Keratinocyte (primary cell): ENCODE measurements around the gene ZBTB49. TPM values are rescaled to one million over a fixed set of nuclear protein-coding genes. Genes with fewer than 3 reads are reported as not detected.

Source experiments
- DNase-seq: peaks from one replicate; pipeline ENCODE4 v3.0.0-alpha.2; 2011; ENCODE audit warnings: low read depth, missing footprints, low spot score
- FAIRE-seq: peaks from 2 replicates; lab custom pipeline; 2011; peaks lifted over from hg19 to GRCh38; lab: Jason Lieb, UNC
- H2AFZ ChIP-seq: 2 replicates; pipeline ENCODE4 v1.6.0; 2012; ENCODE audit warnings: low read length, control low read depth, inconsistent platforms; ENCODE audit not compliant: control insufficient read depth
- H3K27ac ChIP-seq: 2 replicates; pipeline ENCODE4 v1.5.1; 2011; ENCODE audit warnings: low read length; ENCODE audit not compliant: control insufficient read depth, insufficient read depth
- H3K27me3 ChIP-seq: 3 replicates; pipeline ENCODE4 v1.6.0; 2011; ENCODE audit warnings: low read length; ENCODE audit not compliant: control insufficient read depth, insufficient read depth; ENCODE audit errors: extremely low read depth
- H3K36me3 ChIP-seq, 2 experiments: 2 replicates in 1 of 2; 3 replicates in 1 of 2; pipeline ENCODE4 v1.5.1; 2011; ENCODE audit warnings: low read length in 2 of 2, mild to moderate bottlenecking in 1 of 2; ENCODE audit not compliant: control insufficient read depth in 2 of 2, insufficient read depth in 2 of 2; ENCODE audit errors: extremely low read depth in 1 of 2
- H3K4me1 ChIP-seq: 3 replicates; pipeline ENCODE4 v1.5.1; 2011; ENCODE audit warnings: low read length; ENCODE audit not compliant: control insufficient read depth, insufficient read depth; ENCODE audit errors: extremely low read depth
- H3K4me2 ChIP-seq: 3 replicates; pipeline ENCODE4 v1.6.0; 2011; ENCODE audit warnings: low read depth, low read length; ENCODE audit not compliant: control insufficient read depth, insufficient read depth; ENCODE audit errors: extremely low read depth
- H3K4me3 ChIP-seq, 3 experiments: fragments of 200-600 bp in 1 of 3; sonication (generic) in 1 of 3; 2 replicates in 2 of 3; 3 replicates in 1 of 3; pipeline ENCODE4 v1.5.1; 2011 to 2016; ENCODE audit warnings: low read length in 3 of 3, mild to moderate bottlenecking in 3 of 3, control low read depth in 2 of 3, inconsistent platforms in 1 of 3, low read depth in 1 of 3, mixed read lengths in 1 of 3, mixed run types in 1 of 3, moderate library complexity in 1 of 3; ENCODE audit not compliant: control insufficient read depth in 2 of 3, insufficient read depth in 2 of 3; ENCODE audit errors: extremely low read depth in 1 of 3
- H3K79me2 ChIP-seq: 2 replicates; pipeline ENCODE4 v1.6.0; 2012; ENCODE audit warnings: low read length; ENCODE audit not compliant: control insufficient read depth, insufficient read depth
- H3K9ac ChIP-seq: 3 replicates; pipeline ENCODE4 v1.6.0; 2011; ENCODE audit warnings: low read length; ENCODE audit not compliant: control insufficient read depth, insufficient read depth; ENCODE audit errors: extremely low read depth
- H3K9me1 ChIP-seq: 3 replicates; pipeline ENCODE4 v1.6.0; 2011; ENCODE audit warnings: low read length; ENCODE audit not compliant: control insufficient read depth, insufficient read depth; ENCODE audit errors: extremely low read depth
- H3K9me3 ChIP-seq: 2 replicates; pipeline ENCODE4 v1.5.1; 2012; ENCODE audit warnings: low read depth, low read length; ENCODE audit not compliant: control insufficient read depth
- H4K20me1 ChIP-seq: 3 replicates; pipeline ENCODE4 v1.6.0; 2011; ENCODE audit warnings: low read length; ENCODE audit not compliant: control insufficient read depth, insufficient read depth; ENCODE audit errors: extremely low read depth
- EZH2 ChIP-seq: IDR thresholded peaks from one replicate; pipeline ENCODE4 v1.6.1; 2012; ENCODE audit warnings: inconsistent platforms, mild to moderate bottlenecking, low read length, moderate library complexity
- dilution Hi-C: fragments of 300-500 bp; cut with MboI; formaldehyde crosslinking; loops from one replicate; pipeline ENCODE4 v1.7.0; 2020; ENCODE audit warnings: low sequenced_read_pairs; ENCODE audit not compliant: extremely low pct_ligation_motif_present
- polyA plus RNA-seq, 5 experiments: library from polyadenylated mRNA; depleted of rRNA in 3 of 5; stranded (reverse) in 3 of 5; stranded (forward) in 1 of 5; unstranded in 1 of 5; fragments of >200 nt; gene quantifications; 1 replicate in 1 of 5; 2 replicates in 3 of 5; 3 replicates in 1 of 5; pipeline versions ENCODE4 v1.2.1 to v1.2.3, GENCODE V29; 2011 to 2012; ENCODE audit warnings: missing spikeins in 2 of 5, low read depth in 1 of 5, low replicate concordance in 1 of 5
- TF ChIP-seq, protein P1 (sequence below), 3 experiments: IDR thresholded peaks in 1 of 3; conservative IDR thresholded peaks in 1 of 3; optimal IDR thresholded peaks in 1 of 3; 2 replicates in 2 of 3; 3 replicates in 1 of 3; pipeline versions ENCODE3 to v1.5.1; 2011; ENCODE audit warnings: low read length in 3 of 3, mild to moderate bottlenecking in 3 of 3, moderate library complexity in 2 of 3, control low read depth in 1 of 3, inconsistent platforms in 1 of 3; ENCODE audit not compliant: insufficient read depth in 2 of 3; ENCODE audit errors: extremely low read depth in 1 of 3

ZBTB49 gene
- polyA plus RNA-seq, 1 donor (not counting 4 experiments of a cell fraction or from before 2014, with no cell fraction given), result 3.8 TPM

- Histone ChIP-seq H3K4me1 (no peaks in the 10 kb centered on the region), H3K27me3 (peaks cover 13% of the 10 kb centered on the region), H3K9me1 (no peaks in the 10 kb centered on the region), H3K79me2 (no peaks in the 10 kb centered on the region), H3K27ac (no peak overlapping the region), H3K4me2 (no peak overlapping the region), H4K20me1 (no peaks in the 10 kb centered on the region), H2AFZ (no peak overlapping the region), H3K9me3 (no peaks in the 10 kb centered on the region), H3K9ac (no peak overlapping the region), H3K4me3 (no peak overlapping the region), H3K36me3 (no peaks in the 10 kb centered on the region)
- DNase-seq (no peak), FAIRE-seq (no peak)
- dilution Hi-C loops, result no loop called here
- no peak for TF ChIP-seq EZH2
- TF ChIP-seq, protein P1, sequence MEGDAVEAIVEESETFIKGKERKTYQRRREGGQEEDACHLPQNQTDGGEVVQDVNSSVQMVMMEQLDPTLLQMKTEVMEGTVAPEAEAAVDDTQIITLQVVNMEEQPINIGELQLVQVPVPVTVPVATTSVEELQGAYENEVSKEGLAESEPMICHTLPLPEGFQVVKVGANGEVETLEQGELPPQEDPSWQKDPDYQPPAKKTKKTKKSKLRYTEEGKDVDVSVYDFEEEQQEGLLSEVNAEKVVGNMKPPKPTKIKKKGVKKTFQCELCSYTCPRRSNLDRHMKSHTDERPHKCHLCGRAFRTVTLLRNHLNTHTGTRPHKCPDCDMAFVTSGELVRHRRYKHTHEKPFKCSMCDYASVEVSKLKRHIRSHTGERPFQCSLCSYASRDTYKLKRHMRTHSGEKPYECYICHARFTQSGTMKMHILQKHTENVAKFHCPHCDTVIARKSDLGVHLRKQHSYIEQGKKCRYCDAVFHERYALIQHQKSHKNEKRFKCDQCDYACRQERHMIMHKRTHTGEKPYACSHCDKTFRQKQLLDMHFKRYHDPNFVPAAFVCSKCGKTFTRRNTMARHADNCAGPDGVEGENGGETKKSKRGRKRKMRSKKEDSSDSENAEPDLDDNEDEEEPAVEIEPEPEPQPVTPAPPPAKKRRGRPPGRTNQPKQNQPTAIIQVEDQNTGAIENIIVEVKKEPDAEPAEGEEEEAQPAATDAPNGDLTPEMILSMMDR (optimal IDR thresholded peaks at IDR 0.05 in 1 of 3, IDR thresholded peaks at IDR 0.05 in 1 of 3, conservative IDR thresholded peaks at IDR 0.05 in 1 of 3; ENCODE audit: extremely low read depth in 1 of 3, insufficient read depth in 2 of 3, low read length in 3 of 3), result no peak
Observed at GRCh38 chr4:4358093-4358854, 68.2 kb downstream of the ZBTB49 start.

DNA sequence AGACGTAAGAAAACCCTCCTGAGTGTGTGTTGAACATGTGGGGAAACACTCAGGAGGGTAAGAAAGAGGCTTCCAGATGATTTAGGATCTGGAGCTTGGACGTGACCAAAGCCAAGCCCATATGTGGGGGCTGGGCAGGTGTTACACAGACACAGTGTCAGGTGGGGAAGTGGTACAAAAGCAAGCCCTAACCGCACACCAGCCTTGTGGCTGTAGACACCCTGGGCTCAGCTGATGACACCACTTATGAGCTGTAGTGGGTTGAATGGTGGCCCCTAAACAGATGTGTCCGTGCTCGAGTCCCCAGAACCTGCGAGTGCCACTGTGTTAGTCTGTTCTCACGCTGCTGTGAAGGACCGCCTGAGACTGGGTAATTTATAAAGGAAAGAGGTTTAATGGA is 71.8 kb downstream of the ZBTB49 start:
- dilution Hi-C loops, result no loop called here
- Histone ChIP-seq H3K36me3 (no peaks in the 10 kb centered on the region), H3K27me3 (peaks cover 10% of the 10 kb centered on the region), H3K27ac (no peak overlapping the region), H3K9me1 (no peaks in the 10 kb centered on the region), H4K20me1 (no peaks in the 10 kb centered on the region), H3K9me3 (peaks cover 9% of the 10 kb centered on the region), H3K4me1 (no peaks in the 10 kb centered on the region), H3K4me2 (no peak overlapping the region), H3K79me2 (no peaks in the 10 kb centered on the region), H3K9ac (no peak overlapping the region), H2AFZ (no peak overlapping the region), H3K4me3 (no peak overlapping the region)
- FAIRE-seq (no peak), DNase-seq (no peak)
- no peak for TF ChIP-seq EZH2
- TF ChIP-seq, protein P1 (optimal IDR thresholded peaks at IDR 0.05 in 1 of 3, IDR thresholded peaks at IDR 0.05 in 1 of 3, conservative IDR thresholded peaks at IDR 0.05 in 1 of 3; ENCODE audit: extremely low read depth in 1 of 3, insufficient read depth in 2 of 3, low read length in 3 of 3), result no peak
